IMR-90 (cell line): ENCODE data around the gene SLC25A26. TPM values are rescaled to one million over a fixed set of nuclear protein-coding genes. Genes with fewer than 3 reads are reported as not detected.

Source experiments
- ATAC-seq: fragments of 200-7000 bp; cut with Tn5 transposase; 2 replicates; pipeline ENCODE4 v1.9.1; 2020; ENCODE audit warnings: low read depth, mild to moderate bottlenecking, moderate library complexity
- BruUV-seq: library from RNA; stranded (reverse); fragments of 400-500 nt; replicated peaks from 2 replicates; lab custom pipeline; 2021; lab: Mats Ljungman, UMichigan
- CTCF ChIA-PET: fragments of 300-600 bp; formaldehyde crosslinking; extraction: SDS; loops from one replicate; lab custom pipeline; 2021; ENCODE audit warnings: antibody characterized with exemption; lab: Yijun Ruan, JAX
- POLR2A ChIA-PET: fragments of 300-600 bp; sonication (Branson Sonifier 250); formaldehyde crosslinking; loops from one replicate; lab custom pipeline; 2022; ENCODE audit warnings: antibody characterized with exemption; ENCODE audit not compliant: unreplicated experiment; lab: Charles Lee
- DNase-seq: peaks from one replicate; pipeline ENCODE4 v3.0.0; 2013
- H2AFZ ChIP-seq: replicated peaks from 2 replicates; pipeline ENCODE3; 2013; ENCODE audit warnings: low read length, mild to moderate bottlenecking; ENCODE audit not compliant: poor library complexity
- H2AK5ac ChIP-seq: 2 replicates; pipeline ENCODE4 v1.6.1; 2013; ENCODE audit warnings: low read depth, low read length, inconsistent platforms
- H2AK9ac ChIP-seq: replicated peaks from 2 replicates; pipeline ENCODE3; 2013; ENCODE audit warnings: mild to moderate bottlenecking, low read depth, low read length, moderate library complexity; ENCODE audit not compliant: poor library complexity
- H2BK120ac ChIP-seq: 2 replicates; pipeline ENCODE4 v1.6.1; 2013; ENCODE audit warnings: low read depth, low read length, inconsistent platforms
- H2BK15ac ChIP-seq: 3 replicates; pipeline ENCODE4 v1.6.1; 2013; ENCODE audit warnings: low read depth, low read length, inconsistent platforms
- H2BK20ac ChIP-seq: 2 replicates; pipeline ENCODE4 v1.6.1; 2013; ENCODE audit warnings: low read depth, mild to moderate bottlenecking, inconsistent platforms, low read length, moderate library complexity
- H2BK5ac ChIP-seq: 2 replicates; pipeline ENCODE4 v1.6.1; 2013; ENCODE audit warnings: mild to moderate bottlenecking, low read depth, low read length, inconsistent platforms; ENCODE audit not compliant: poor library complexity, severe bottlenecking
- H3K14ac ChIP-seq: replicated peaks from 2 replicates; pipeline ENCODE4 v1.6.1; 2013; ENCODE audit warnings: low read depth, low read length, inconsistent platforms
- H3K18ac ChIP-seq: 2 replicates; pipeline ENCODE4 v1.6.1; 2013; ENCODE audit warnings: low read depth, low read length, control low read depth
- H3K23ac ChIP-seq: 2 replicates; pipeline ENCODE4 v1.6.1; 2013; ENCODE audit warnings: low read depth, low read length, inconsistent platforms
- H3K27ac ChIP-seq: 2 replicates; pipeline ENCODE4 v1.5.1; 2013; ENCODE audit warnings: mild to moderate bottlenecking, control low read depth, low read length; ENCODE audit not compliant: insufficient read depth
- H3K27me3 ChIP-seq: 2 replicates; pipeline ENCODE4 v1.6.1; 2013; ENCODE audit warnings: low read length; ENCODE audit not compliant: control insufficient read depth, insufficient read depth
- H3K36me3 ChIP-seq: 2 replicates; pipeline ENCODE4 v1.6.1; 2013; ENCODE audit warnings: low read length, mixed read lengths; ENCODE audit not compliant: control insufficient read depth, insufficient read depth
- H3K4ac ChIP-seq: 2 replicates; pipeline ENCODE4 v1.6.1; 2013; ENCODE audit warnings: low read depth, low read length, inconsistent platforms
- H3K4me1 ChIP-seq: 2 replicates; pipeline ENCODE4 v1.6.1; 2013; ENCODE audit warnings: low read length, mixed read lengths; ENCODE audit not compliant: control insufficient read depth, insufficient read depth
- H3K4me2 ChIP-seq: 2 replicates; pipeline ENCODE4 v1.6.1; 2013; ENCODE audit warnings: low read depth, mild to moderate bottlenecking, control low read depth, low read length, moderate library complexity
- H3K4me3 ChIP-seq: 2 replicates; pipeline ENCODE4 v1.5.1; 2013; ENCODE audit warnings: low read depth, mild to moderate bottlenecking, control low read depth, low read length, moderate library complexity; ENCODE audit not compliant: insufficient read depth
- H3K56ac ChIP-seq: 2 replicates; pipeline ENCODE4 v1.6.1; 2013; ENCODE audit warnings: low read length, inconsistent platforms; ENCODE audit not compliant: insufficient read depth; ENCODE audit errors: extremely low read depth
- H3K79me1 ChIP-seq, 2 experiments: 2 replicates each; pipeline ENCODE4 v1.6.1; 2013; ENCODE audit warnings: low read length in 2 of 2, inconsistent platforms in 1 of 2, low read depth in 1 of 2
- H3K9ac ChIP-seq: 2 replicates; pipeline ENCODE4 v1.6.1; 2013; ENCODE audit warnings: low read depth, low read length, control low read depth
- H3K9me1 ChIP-seq: 2 replicates; pipeline ENCODE4 v1.6.1; 2013; ENCODE audit warnings: low read length, inconsistent platforms; ENCODE audit not compliant: insufficient read depth
- H3K9me3 ChIP-seq: 2 replicates; pipeline ENCODE4 v1.6.1; 2013; ENCODE audit warnings: low read length; ENCODE audit not compliant: control insufficient read depth, insufficient read depth
- H4K20me1 ChIP-seq: 2 replicates; pipeline ENCODE4 v1.6.1; 2013; ENCODE audit warnings: low read length, inconsistent platforms; ENCODE audit not compliant: insufficient read depth
- H4K5ac ChIP-seq: 2 replicates; pipeline ENCODE4 v1.6.1; 2013; ENCODE audit warnings: mild to moderate bottlenecking, low read depth, low read length, control low read depth
- H4K8ac ChIP-seq, 2 experiments: 2 replicates each; pipeline ENCODE4 v1.6.1; 2013; ENCODE audit warnings: low read depth in 2 of 2, low read length in 2 of 2, control low read depth in 1 of 2, inconsistent platforms in 1 of 2
- H4K91ac ChIP-seq: 2 replicates; pipeline ENCODE4 v1.6.1; 2013; ENCODE audit warnings: low read depth, low read length, inconsistent platforms; ENCODE audit not compliant: insufficient read depth
- BHLHE40 ChIP-seq: fragments of 150-350 bp; IDR thresholded peaks from 2 replicates; pipeline ENCODE4 v1.6.1; 2016; ENCODE audit warnings: mild to moderate bottlenecking, low read depth, low read length
- CEBPB ChIP-seq: IDR thresholded peaks from 2 replicates; pipeline ENCODE4 v1.6.1; 2012; ENCODE audit warnings: low read depth, low read length, improper control_type of control experiment
- CHD1 ChIP-seq: IDR thresholded peaks from 2 replicates; pipeline ENCODE4 v1.6.1; 2012; ENCODE audit warnings: low read depth, low read length, improper control_type of control experiment
- CTCF ChIP-seq: conservative IDR thresholded peaks from 2 replicates; pipeline ENCODE4 v1.5.1; 2012; ENCODE audit warnings: mild to moderate bottlenecking, low read depth, low read length, improper control_type of control experiment
- ELK1 ChIP-seq: fragments of 150-350 bp; IDR thresholded peaks from 2 replicates; pipeline ENCODE4 v1.6.1; 2016; ENCODE audit warnings: low read depth, mild to moderate bottlenecking, low read length, moderate library complexity, borderline replicate concordance
- FOS ChIP-seq: fragments of 150-350 bp; IDR thresholded peaks from 2 replicates; pipeline ENCODE4 v1.6.1; 2016; ENCODE audit warnings: low read depth, low read length
- MAFK ChIP-seq: IDR thresholded peaks from 2 replicates; pipeline ENCODE4 v1.6.1; 2012; ENCODE audit warnings: low read depth, low read length, improper control_type of control experiment
- MAZ ChIP-seq: IDR thresholded peaks from 2 replicates; pipeline ENCODE4 v1.6.1; 2012; ENCODE audit warnings: low read depth, mild to moderate bottlenecking, low read length, improper control_type of control experiment, moderate library complexity, borderline replicate concordance
- MXI1 ChIP-seq: IDR thresholded peaks from 2 replicates; pipeline ENCODE4 v1.6.1; 2012; ENCODE audit warnings: low read depth, mild to moderate bottlenecking, low read length, moderate library complexity, borderline replicate concordance
- NFE2L2 ChIP-seq: fragments of 150-350 bp; IDR thresholded peaks from 2 replicates; pipeline ENCODE4 v1.6.1; 2016; ENCODE audit warnings: low read depth, mild to moderate bottlenecking, low read length
- POLR2A ChIP-seq: IDR thresholded peaks from 2 replicates; pipeline ENCODE4 v1.6.1; 2012; ENCODE audit warnings: mild to moderate bottlenecking, low read depth, low read length
- RAD21 ChIP-seq: IDR thresholded peaks from 2 replicates; pipeline ENCODE4 v1.6.1; 2012; ENCODE audit warnings: low read length, improper control_type of control experiment
- RCOR1 ChIP-seq: IDR thresholded peaks from 2 replicates; pipeline ENCODE4 v1.6.1; 2012; ENCODE audit warnings: mild to moderate bottlenecking, low read length, improper control_type of control experiment; ENCODE audit not compliant: insufficient replicate concordance
- RFX5 ChIP-seq: IDR thresholded peaks from 2 replicates; pipeline ENCODE4 v1.8.0; 2012; ENCODE audit warnings: low read depth, mild to moderate bottlenecking, low read length, moderate library complexity
- SMC3 ChIP-seq: fragments of 150-350 bp; IDR thresholded peaks from 2 replicates; pipeline ENCODE4 v1.6.1; 2016; ENCODE audit warnings: low read depth, mild to moderate bottlenecking, antibody characterized with exemption, low read length, moderate library complexity
- USF2 ChIP-seq: fragments of 150-350 bp; IDR thresholded peaks from 2 replicates; pipeline ENCODE4 v1.6.1; 2017; ENCODE audit warnings: mild to moderate bottlenecking, antibody characterized with exemption, low read length, low read depth
- whole genome bisulfite sequencing, 2 experiments: methylation state at CpG; one replicate each; pipeline versions ENCODE4 v1.1.5 to v1.1.7; 2013; ENCODE audit warnings: missing lambda C conversion rate in 2 of 2; ENCODE audit not compliant: insufficient read length in 1 of 2; ENCODE audit errors: extremely low coverage in 2 of 2; 5-methylcytosine and 5-hydroxymethylcytosine counted together
- dilution Hi-C: fragments of 300-500 bp; cut with HindIII; formaldehyde crosslinking; loops from one replicate; pipeline ENCODE4 v1.14.3; 2018; ENCODE audit warnings: low sequenced_read_pairs; ENCODE audit not compliant: unreplicated experiment
- in situ Hi-C: fragments of 300-500 bp; cut with MboI; formaldehyde crosslinking; loops from 3 replicates; pipeline ENCODE4 v1.14.3; 2019; ENCODE audit warnings: low sequenced_read_pairs, inconsistent platforms, mixed read lengths
- intact Hi-C: fragments of 100-400 bp; cut with micrococcal nuclease; formaldehyde crosslinking; loops from 2 replicates; pipeline ENCODE4 v1.10.0; 2022
- polyA plus RNA-seq, 3 experiments: library from polyadenylated mRNA; depleted of rRNA; stranded (reverse); fragments of >200 nt; gene quantifications; 2 replicates each; pipeline ENCODE4 v1.2.3, GENCODE V29; 2012; ENCODE audit warnings: low replicate concordance in 1 of 3
- total RNA-seq: library from RNA; depleted of rRNA; stranded (reverse); fragments of >200 nt; gene quantifications from 2 replicates; pipeline ENCODE4 v1.2.3, GENCODE V29; 2012

The SLC25A26 gene
- total and polyA plus RNA-seq, 2 of the 4 experiments (the other 2 are of a cell fraction): 10.9 to 12.7 TPM

GRCh38 chr3:66297260-66297873 is 76.6 kb downstream of the SLC25A26 start:
- CTCF ChIA-PET: interaction anchor here (0.6 to 0.9 kb wide), 2 partner anchors 8 to 27 kb away, joined by 3 read pairs; no protein-coding TSS in a partner anchor
- BruUV-seq: no TSS peak

More at GRCh38 chr3:66297260-66297873, 76.6 kb downstream of the SLC25A26 start:
- H2AK9ac ChIP-seq: no peak overlapping the region
- H3K36me3 ChIP-seq: no peaks in the 10 kb centered on the region
- H2BK120ac ChIP-seq: no peak overlapping the region
- H3K4me3 ChIP-seq: no peak overlapping the region
- ATAC-seq (peak; percentile 54), DNase-seq (peak; percentile 43)
- H3K23ac ChIP-seq: no peak overlapping the region
- H3K9me1 ChIP-seq: peaks cover 3% of the 10 kb centered on the region; the same call in 1 of the 2 replicates
- no peaks in the 10 kb centered on the region for H3K27me3 ChIP-seq
- no peak overlapping the region for H3K14ac ChIP-seq
- H2BK15ac ChIP-seq: no peak overlapping the region
- no peaks in the 10 kb centered on the region for H4K20me1 ChIP-seq
- no peak overlapping the region for H3K27ac ChIP-seq
- no peak overlapping the region for H4K91ac ChIP-seq
- H3K56ac ChIP-seq: no peak overlapping the region
- H3K4ac ChIP-seq: no peak overlapping the region
- no peak overlapping the region for H4K5ac ChIP-seq
- no CpG with 5 or more reads among the region's 2 CpGs for WGBS, 2 experiments
- dilution Hi-C loops: no loop called here
- POLR2A ChIA-PET: no interaction called here
- no peak overlapping the region for H2AFZ ChIP-seq
- no peak overlapping the region for H2BK20ac ChIP-seq
- in situ Hi-C loops: no loop called here
- H3K9me3 ChIP-seq: no peaks in the 10 kb centered on the region
- H3K79me1 ChIP-seq: no peaks in the 10 kb centered on the region; a peak in 1 of 4 replicates
- no peak overlapping the region for H3K9ac ChIP-seq
- peaks cover 4% of the 10 kb centered on the region; the same call in 1 of the 2 replicates for H3K4me1 ChIP-seq
- intact Hi-C loops: loop anchor here (5.0 kb wide), 2 partner anchors 40 to 55 kb away; no protein-coding TSS in a partner anchor
- H2BK5ac ChIP-seq: no peak overlapping the region
- no peak overlapping the region for H4K8ac ChIP-seq
- no peak overlapping the region for H2AK5ac ChIP-seq
- H3K18ac ChIP-seq: no peak overlapping the region
- TF ChIP-seq RCOR1 (no peak), FOS (no peak), MAFK (no peak), CHD1 (no peak), POLR2A (no peak), MAZ (no peak), CEBPB (no peak), SMC3 (no peak), NFE2L2 (no peak), USF2 (no peak), RFX5 (no peak), RAD21 (no peak), BHLHE40 (no peak), MXI1 (no peak), CTCF (no peak), ELK1 (no peak)
- no peak overlapping the region for H3K4me2 ChIP-seq
